Rectal smooth muscle tissue (tissue), 1 donor: ENCODE data around the gene ARHGDIA.

Source experiments
- H3K27ac ChIP-seq: one replicate; pipeline ENCODE4 v1.7.0; 2013; ENCODE audit warnings: low read depth, low read length, inconsistent platforms
- H3K27me3 ChIP-seq: one replicate; pipeline ENCODE4 v1.7.0; 2013; ENCODE audit warnings: low read length; ENCODE audit not compliant: control insufficient read depth, insufficient read depth
- H3K36me3 ChIP-seq: one replicate; pipeline ENCODE4 v1.7.0; 2013; ENCODE audit warnings: low read length; ENCODE audit not compliant: control insufficient read depth, insufficient read depth
- H3K4me1 ChIP-seq: one replicate; pipeline ENCODE4 v1.7.0; 2013; ENCODE audit warnings: low read length; ENCODE audit not compliant: control insufficient read depth, insufficient read depth
- H3K4me3 ChIP-seq: one replicate; pipeline ENCODE4 v1.7.0; 2013; ENCODE audit warnings: low read length
- H3K9ac ChIP-seq: one replicate; pipeline ENCODE4 v1.7.0; 2013; ENCODE audit warnings: low read length

The ARHGDIA gene

DNA sequence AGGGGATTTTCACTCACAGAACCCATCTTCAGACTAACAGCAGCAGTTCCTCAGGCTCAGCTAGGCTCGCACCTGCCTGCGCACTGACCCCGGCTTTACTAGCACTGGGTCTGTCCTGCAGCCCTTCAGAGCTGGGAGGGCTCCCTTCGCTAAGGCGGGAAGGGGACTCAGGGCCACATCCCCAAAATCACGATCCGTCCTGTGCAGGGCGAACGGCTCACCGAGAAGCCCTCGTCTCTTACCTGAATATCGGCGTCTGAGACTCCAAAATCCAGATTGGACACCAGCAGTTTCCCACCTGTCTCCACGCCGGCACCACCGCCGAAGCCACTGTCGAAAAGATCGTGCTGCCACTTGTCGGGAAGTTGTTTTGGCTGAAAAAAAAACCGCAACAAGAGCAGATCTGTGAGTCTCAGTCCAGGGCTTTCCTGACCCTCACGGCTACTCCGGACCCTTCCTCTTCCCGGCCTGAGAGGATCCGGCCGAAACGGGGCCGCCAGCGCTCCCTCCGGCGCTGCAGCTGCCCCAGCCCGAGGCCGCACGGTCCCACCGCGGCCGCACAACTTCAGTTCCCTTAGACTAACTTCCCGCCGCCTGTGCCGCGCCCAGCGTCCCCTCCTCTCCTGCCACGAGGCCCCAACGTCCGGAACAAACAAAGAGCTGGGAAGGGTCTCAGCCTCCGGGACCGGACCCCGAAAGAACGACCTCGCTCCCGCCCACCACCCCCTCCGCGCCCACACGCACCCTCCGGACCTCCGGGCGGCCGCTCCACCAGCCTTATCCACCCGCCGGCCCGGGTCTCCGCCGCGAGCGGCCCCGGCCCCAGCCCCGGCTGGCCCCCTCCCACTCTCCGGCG lies 19.5 kb upstream of the ARHGDIA start:
- H3K27me3 ChIP-seq = no peaks in the 10 kb centered on the region
- H3K36me3 ChIP-seq = peaks cover 27% of the 10 kb centered on the region
- peak overlapping the region; percentile 38 for H3K27ac ChIP-seq
- peak overlapping the region; percentile 66 for H3K4me3 ChIP-seq
- peak overlapping the region; percentile 71 for H3K9ac ChIP-seq
- peaks cover 6% of the 10 kb centered on the region for H3K4me1 ChIP-seq

DNA sequence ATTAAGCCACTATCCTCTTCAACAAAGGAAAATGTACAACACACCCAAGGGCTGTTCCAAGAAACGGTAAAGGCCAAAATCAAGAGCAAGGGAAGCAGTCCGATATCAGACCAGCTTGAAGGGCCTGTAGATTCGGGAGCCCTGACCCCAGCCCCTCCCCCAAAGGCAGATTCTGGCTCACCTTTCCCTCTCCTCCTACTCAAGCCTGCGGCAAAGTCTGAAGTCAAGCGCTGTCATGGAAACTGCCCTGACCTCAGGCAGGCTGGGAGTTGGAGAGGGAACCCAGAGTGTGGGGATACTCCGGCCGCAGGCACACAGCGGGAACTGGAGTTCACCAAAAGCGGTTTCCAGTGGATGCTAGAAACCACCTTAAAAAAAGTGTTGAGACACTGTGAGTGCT lies 18.5 kb upstream of the ARHGDIA start:
- H3K4me1 ChIP-seq = peaks cover 6% of the 10 kb centered on the region
- H3K4me3 ChIP-seq = no peak overlapping the region
- no peaks in the 10 kb centered on the region for H3K27me3 ChIP-seq
- no peak overlapping the region for H3K27ac ChIP-seq
- H3K36me3 ChIP-seq = peaks cover 35% of the 10 kb centered on the region
- no peak overlapping the region for H3K9ac ChIP-seq

DNA sequence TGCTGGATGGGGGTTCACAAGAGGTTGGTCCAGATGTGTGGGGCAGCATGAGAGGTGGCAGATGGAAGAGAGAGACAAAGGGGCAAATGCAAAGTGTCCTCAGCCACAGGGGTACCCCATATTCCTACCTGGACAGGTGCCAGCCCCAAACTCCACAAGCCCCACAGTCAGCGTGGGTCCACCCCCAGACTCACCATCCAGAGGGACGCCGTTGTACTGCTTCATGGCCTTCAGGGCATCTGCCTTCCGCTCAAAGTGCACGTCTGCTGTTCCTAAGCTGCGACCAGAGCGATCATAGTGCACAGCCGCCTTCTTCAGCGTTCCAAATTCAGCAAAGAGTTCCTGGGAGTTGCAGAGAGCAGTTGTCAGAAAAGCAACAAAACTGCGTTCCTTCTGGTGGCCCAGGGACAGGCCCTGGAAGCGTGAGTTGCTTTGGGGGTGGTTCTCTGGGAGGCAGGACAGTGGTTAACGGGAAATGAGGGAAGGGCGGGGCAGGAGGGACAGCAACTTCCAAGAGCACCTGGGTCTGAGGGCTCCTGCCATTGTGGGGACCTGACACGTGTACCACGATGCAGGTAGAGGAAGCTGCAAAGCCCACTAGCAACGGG lies 18.0 kb upstream of the ARHGDIA start:
- Histone ChIP-seq H3K36me3 (peaks cover 35% of the 10 kb centered on the region), H3K27ac (no peak overlapping the region), H3K4me3 (no peak overlapping the region), H3K27me3 (no peaks in the 10 kb centered on the region), H3K4me1 (peaks cover 6% of the 10 kb centered on the region), H3K9ac (peak overlapping the region; percentile 6)

DNA sequence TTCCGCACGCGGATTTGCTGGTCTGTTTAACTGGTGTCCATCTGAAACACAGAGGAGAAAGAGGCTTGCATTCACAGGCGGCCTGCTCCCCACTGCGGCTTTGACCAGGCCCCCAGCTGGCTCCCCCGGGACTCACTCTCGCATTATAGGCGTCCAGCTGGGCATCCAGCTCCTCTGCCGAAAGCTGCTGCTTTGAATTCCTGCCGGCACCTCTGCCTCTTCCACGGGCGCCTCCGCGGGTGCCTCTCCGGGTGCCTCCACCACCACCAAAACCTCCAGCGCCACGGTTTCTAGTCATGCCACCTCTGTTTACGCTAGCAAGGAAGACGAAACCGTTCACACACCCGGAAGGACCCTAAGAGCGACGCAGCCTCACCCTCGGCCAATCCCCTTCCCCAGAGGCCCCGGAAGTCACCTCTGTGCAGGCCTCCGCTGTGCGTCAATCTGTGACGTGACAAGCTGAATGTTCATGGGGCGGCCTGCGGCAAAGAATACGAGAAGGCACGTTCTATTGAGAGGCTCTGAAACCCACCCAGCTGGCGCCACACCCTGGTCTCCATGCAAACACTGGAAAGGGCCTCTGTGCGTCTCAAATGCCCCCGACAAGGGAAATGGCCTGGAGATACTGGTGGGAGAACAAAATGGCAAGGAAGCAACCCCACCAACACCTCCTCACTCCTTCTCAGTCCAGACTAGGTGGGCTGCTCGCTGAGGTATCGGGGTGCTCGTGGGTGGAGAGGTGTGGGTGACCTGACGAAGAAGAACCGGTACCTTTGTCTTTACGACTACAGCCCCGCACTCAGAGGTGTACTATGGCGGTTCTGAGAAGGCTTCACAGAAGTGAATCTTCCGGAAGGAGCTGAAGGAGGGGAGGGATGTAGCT lies 17.2 kb upstream of the ARHGDIA start:
- no peaks in the 10 kb centered on the region for H3K27me3 ChIP-seq
- H3K4me3 ChIP-seq = no peak overlapping the region
- H3K9ac ChIP-seq = peak overlapping the region; percentile 6
- H3K4me1 ChIP-seq = peaks cover 6% of the 10 kb centered on the region
- H3K36me3 ChIP-seq = peaks cover 35% of the 10 kb centered on the region
- H3K27ac ChIP-seq = no peak overlapping the region

DNA sequence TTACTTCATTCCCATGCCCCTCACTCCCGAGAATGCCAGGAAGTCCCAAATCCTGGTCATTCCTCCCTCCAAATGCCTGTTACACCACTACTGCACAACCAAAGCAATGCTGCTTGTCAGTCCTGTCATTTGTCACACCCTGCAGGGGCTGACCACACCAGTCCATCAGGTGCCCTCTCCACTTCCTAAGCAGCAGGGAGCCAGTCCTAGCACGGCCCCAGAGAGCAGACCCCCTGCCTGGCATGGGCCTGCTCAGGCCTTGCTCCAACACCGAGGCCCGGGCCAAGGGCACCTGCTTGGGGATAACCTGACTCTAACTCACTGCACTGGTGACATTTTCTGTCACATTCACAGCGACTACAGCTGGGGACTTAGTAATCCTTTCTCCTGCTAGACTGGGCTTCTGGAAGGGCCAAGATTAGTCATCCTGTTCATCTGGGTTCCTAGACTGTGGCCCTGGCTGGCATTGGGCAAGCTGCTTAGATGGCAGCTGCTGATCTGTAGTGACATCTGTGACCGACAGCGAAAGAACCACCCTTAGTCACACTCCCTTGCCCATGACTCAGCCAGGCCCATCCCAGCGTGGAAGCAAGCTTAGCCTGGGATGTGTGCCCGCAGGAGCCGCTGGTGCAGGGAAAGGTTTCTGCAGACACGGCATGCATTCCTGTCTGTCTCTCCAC lies 14.9 kb upstream of the ARHGDIA start:
- Histone ChIP-seq H3K4me1 (peaks cover 6% of the 10 kb centered on the region), H3K27ac (no peak overlapping the region), H3K27me3 (no peaks in the 10 kb centered on the region), H3K4me3 (no peak overlapping the region), H3K9ac (no peak overlapping the region), H3K36me3 (peaks cover 35% of the 10 kb centered on the region)

DNA sequence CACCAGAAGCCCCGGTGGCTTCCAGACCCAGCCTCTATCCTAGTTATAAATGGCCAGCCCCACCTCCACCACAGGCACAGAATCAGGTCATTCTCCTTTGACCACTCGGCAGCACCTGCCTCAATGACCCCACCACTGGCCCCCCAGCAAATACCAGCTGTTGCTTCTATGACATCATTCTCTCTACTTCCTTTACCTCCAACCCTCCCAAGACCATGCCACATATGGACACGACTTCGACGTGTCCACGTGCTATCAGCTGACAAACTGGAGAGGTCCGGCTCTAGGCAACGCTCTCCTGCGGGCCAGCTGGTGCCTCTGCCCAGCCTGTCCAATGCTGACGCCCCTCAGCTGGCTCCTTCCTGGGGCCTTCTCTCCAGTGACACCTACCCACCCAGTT lies 14.3 kb upstream of the ARHGDIA start:
- Histone ChIP-seq H3K4me3 (no peak overlapping the region), H3K27ac (no peak overlapping the region), H3K27me3 (no peaks in the 10 kb centered on the region), H3K36me3 (peaks cover 35% of the 10 kb centered on the region), H3K9ac (no peak overlapping the region), H3K4me1 (peaks cover 4% of the 10 kb centered on the region)

DNA sequence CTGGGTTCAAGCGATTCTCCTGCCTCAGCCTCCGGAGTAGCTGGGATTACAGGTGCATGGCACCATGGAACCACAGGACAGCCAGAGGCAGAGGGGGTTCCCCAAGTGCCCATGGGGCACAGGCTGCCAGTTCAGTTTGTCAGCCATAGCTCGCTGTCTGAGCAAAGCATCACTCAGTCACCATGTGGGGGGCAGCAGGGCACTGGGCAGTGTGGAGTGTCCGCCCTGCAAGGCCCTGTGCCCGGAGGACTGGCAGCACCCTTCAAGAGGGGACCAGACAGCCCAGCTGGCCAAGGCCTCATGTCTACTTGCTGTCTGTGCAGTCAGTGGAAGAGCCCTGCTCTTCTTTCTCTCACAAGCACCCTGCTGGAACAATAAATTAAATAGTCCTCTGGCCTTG lies 13.8 kb upstream of the ARHGDIA start:
- Histone ChIP-seq H3K9ac (no peak overlapping the region), H3K27me3 (no peaks in the 10 kb centered on the region), H3K36me3 (peaks cover 35% of the 10 kb centered on the region), H3K4me1 (no peaks in the 10 kb centered on the region), H3K4me3 (no peak overlapping the region), H3K27ac (no peak overlapping the region)

DNA sequence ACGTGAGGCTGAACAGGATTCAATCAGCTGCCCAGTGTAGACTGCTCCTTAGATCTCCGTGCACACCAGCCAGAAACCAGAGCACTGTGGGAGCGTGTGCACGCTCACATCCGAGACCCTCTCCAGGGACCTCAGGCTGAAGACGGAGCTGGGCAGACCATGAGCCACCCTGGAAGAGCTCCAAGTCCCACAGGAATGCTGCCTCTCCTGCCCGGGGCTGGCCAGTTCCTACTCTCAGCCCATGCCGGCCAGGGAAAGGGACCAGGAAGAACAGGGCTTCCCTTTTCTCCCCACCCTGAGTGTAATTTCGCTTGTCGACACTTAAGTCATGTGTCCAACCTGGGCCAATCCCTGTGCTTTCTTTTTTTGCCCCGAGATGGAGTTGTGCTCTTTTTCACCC lies 13.4 kb upstream of the ARHGDIA start:
- Histone ChIP-seq H3K27ac (no peak overlapping the region), H3K4me3 (no peak overlapping the region), H3K9ac (no peak overlapping the region), H3K27me3 (no peaks in the 10 kb centered on the region), H3K36me3 (peaks cover 35% of the 10 kb centered on the region), H3K4me1 (no peaks in the 10 kb centered on the region)

DNA sequence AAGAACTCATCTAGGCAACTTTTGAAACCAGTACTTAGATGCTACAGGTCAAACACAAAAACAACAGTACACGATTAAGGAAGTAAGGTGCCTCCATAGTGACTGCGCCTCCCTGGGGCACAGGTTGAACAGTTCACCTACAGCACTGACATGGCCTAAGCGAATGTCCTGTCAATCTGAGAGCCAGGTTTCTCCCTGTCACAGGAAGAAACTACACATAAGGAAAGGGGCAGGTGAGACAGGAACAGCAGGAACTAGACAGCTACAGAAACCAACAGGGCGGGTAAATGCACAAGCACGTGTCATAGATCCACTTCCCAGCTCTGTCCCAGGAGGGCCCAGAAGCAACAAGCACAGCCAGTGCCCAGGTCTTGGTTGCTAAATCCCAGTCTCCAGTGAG lies 8.0 kb upstream of the ARHGDIA start:
- no peak overlapping the region for H3K9ac ChIP-seq
- peaks cover 3% of the 10 kb centered on the region for H3K36me3 ChIP-seq
- H3K27me3 ChIP-seq = no peaks in the 10 kb centered on the region
- no peak overlapping the region for H3K27ac ChIP-seq
- no peaks in the 10 kb centered on the region for H3K4me1 ChIP-seq
- H3K4me3 ChIP-seq = no peak overlapping the region

DNA sequence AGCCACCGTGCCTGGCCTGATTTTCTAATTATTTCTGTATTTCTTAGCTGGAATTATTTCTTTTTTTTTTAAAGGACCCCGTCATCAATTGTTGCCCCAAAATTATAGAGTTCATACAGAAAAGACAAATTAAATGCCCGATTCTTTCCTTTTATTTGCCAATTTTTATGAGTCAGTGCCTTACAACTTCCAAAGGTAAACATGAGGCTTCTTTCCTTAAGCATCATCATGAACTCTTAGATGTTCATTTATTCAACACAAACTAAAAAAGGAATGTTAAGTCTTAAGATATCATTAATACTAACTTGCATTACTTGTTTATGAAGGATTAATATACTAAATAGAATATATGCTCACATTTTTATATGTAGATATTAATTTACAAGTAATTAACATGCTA lies 7.2 kb upstream of the ARHGDIA start:
- H3K4me1 ChIP-seq = no peaks in the 10 kb centered on the region
- H3K4me3 ChIP-seq = no peak overlapping the region
- H3K9ac ChIP-seq = no peak overlapping the region
- H3K36me3 ChIP-seq = peaks cover 3% of the 10 kb centered on the region
- no peak overlapping the region for H3K27ac ChIP-seq
- no peaks in the 10 kb centered on the region for H3K27me3 ChIP-seq

DNA sequence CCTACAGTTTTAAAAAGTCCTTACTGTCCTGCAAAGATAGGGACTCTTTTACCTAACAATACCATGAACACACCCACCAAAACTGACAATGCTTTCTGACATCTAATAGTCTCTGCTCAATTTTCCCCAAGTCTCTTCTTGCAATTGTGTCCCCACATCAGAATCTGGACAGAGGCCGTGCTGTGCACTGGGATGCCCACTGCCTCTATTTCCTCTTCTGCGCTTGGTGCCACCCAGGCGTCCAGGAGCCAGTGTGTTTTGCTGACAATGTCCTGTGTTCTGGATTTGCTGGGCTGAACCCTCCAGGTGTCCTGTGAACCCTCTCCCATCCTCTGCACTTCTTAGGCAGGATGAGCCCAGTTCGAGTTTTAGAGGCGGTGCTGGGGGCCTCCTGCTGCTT lies 6.4 kb upstream of the ARHGDIA start:
- no peaks in the 10 kb centered on the region for H3K4me1 ChIP-seq
- H3K4me3 ChIP-seq = no peak overlapping the region
- H3K27me3 ChIP-seq = no peaks in the 10 kb centered on the region
- H3K36me3 ChIP-seq = peaks cover 3% of the 10 kb centered on the region
- no peak overlapping the region for H3K27ac ChIP-seq
- H3K9ac ChIP-seq = no peak overlapping the region
